MCF 10A (cell line): ENCODE data around the gene FGFR3. TPM values are rescaled to one million over a fixed set of nuclear protein-coding genes. Genes with fewer than 3 reads are reported as not detected.

Source experiments
- Bru-seq: library from RNA; stranded (reverse); fragments of 400-500 nt; gene quantifications from one replicate; lab custom pipeline; 2021; lab: Mats Ljungman, UMichigan
- BruChase-seq, 2 experiments: library from RNA; stranded (reverse); fragments of 400-500 nt; gene quantifications; one replicate each; lab custom pipeline; 2021; lab: Mats Ljungman, UMichigan
- BruUV-seq: library from RNA; stranded (reverse); fragments of 400-500 nt; replicated peaks from 2 replicates; lab custom pipeline; 2021; lab: Mats Ljungman, UMichigan
- CTCF ChIA-PET: fragments of 300-600 bp; sonication (Branson Sonifier 250); formaldehyde crosslinking; extraction: SDS; loops from one replicate; lab custom pipeline; 2021; ENCODE audit warnings: antibody characterized with exemption, inconsistent platforms; lab: Yijun Ruan, JAX
- POLR2A ChIA-PET: fragments of 300-600, 350-650 bp; sonication (Branson Sonifier 250); formaldehyde crosslinking; extraction: SDS; loops from one replicate; lab custom pipeline; 2020; ENCODE audit warnings: antibody characterized with exemption, inconsistent platforms; lab: Yijun Ruan, JAX
- DNase-seq: peaks from one replicate; pipeline ENCODE4 v3.0.0-alpha.2; 2018; ENCODE audit not compliant: unreplicated experiment
- H3K27ac Mint-ChIP-seq: one replicate; pipeline ENCODE4 v1.8.0; 2022; ENCODE audit warnings: mild to moderate bottlenecking, low read depth, mixed read lengths; ENCODE audit not compliant: unreplicated experiment
- H3K27me3 Mint-ChIP-seq: one replicate; pipeline ENCODE4 v1.8.0; 2022; ENCODE audit warnings: mixed read lengths; ENCODE audit not compliant: insufficient read depth, unreplicated experiment
- H3K36me3 Mint-ChIP-seq: one replicate; pipeline ENCODE4 v1.8.0; 2022; ENCODE audit warnings: mild to moderate bottlenecking, moderate library complexity, mixed read lengths; ENCODE audit not compliant: insufficient read depth, unreplicated experiment
- H3K4me1 Mint-ChIP-seq: one replicate; pipeline ENCODE4 v1.8.0; 2022; ENCODE audit warnings: mixed read lengths; ENCODE audit not compliant: insufficient read depth, unreplicated experiment
- H3K4me3 Mint-ChIP-seq: one replicate; pipeline ENCODE4 v1.8.0; 2022; ENCODE audit warnings: mild to moderate bottlenecking, moderate library complexity, mixed read lengths; ENCODE audit not compliant: unreplicated experiment
- H3K9me3 Mint-ChIP-seq: one replicate; pipeline ENCODE4 v1.8.0; 2022; ENCODE audit warnings: mixed read lengths; ENCODE audit not compliant: unreplicated experiment
- CTCF ChIP-seq: fragments of 200-600 bp; IDR thresholded peaks from one replicate; pipeline ENCODE4 v1.8.0; 2022; ENCODE audit warnings: antibody characterized with exemption, mild to moderate bottlenecking; ENCODE audit not compliant: unreplicated experiment
- intact Hi-C: fragments of 100-400 bp; cut with micrococcal nuclease; formaldehyde crosslinking; loops from 2 replicates; pipeline ENCODE4 v1.14.1; 2022
- long read RNA-seq: library from polyadenylated mRNA; stranded (forward); transcript quantifications from one replicate; pipeline ENCODE4 v2.0.0, GENCODE V29; 2022
- total RNA-seq: library from RNA; stranded (reverse); gene quantifications from 2 replicates; pipeline ENCODE4 v1.2.3, GENCODE V29; 2022

Gene FGFR3
- total RNA-seq (2.5 and 6.5 TPM in 2 replicates), Bru-seq, nascent RNA (percentile 16 among the genes with signal in this experiment), BruChase-seq, experiment 1, labeled RNA remaining after a 6-hour chase (percentile 36 among the genes with signal in this experiment), BruChase-seq, experiment 2, labeled RNA remaining after a 2-hour chase (percentile 25 among the genes with signal in this experiment)
- long read RNA-seq, full-length matches to known transcripts, result 2 of 6 reads
- long read RNA-seq, partial matches to known transcripts, result 3 of 6 reads
- long read RNA-seq, other reads (novel, unspliced or antisense), result 1 of 6 reads

GRCh38 chr4:1792832-1793495, at the start of gene FGFR3:
Gene FGFR3, plus strand, starts transcription at chr4:1793293. Its CDS starts 642 bp downstream, at chr4:1793935.
- Mint-ChIP-seq H3K27ac (no peak within 1 kb of the TSS), H3K4me1 (peaks cover 9% of the 10 kb centered on the region), H3K9me3 (no peaks in the 10 kb centered on the region), H3K4me3 (peak within 1 kb of the TSS; percentile 39), H3K36me3 (peaks cover 4% of the 10 kb centered on the region), H3K27me3 (no peaks in the 10 kb centered on the region)
- intact Hi-C loops, result loop anchor here (5.0 kb wide), 1 partner anchor 46 kb away; no protein-coding TSS in a partner anchor
- TF ChIP-seq CTCF, result no peak
- peak; percentile 41 for DNase-seq
- CTCF ChIA-PET, result interaction anchor here (0.6 to 2.6 kb wide), 3 partner anchors 11 to 84 kb away, joined by 3 to 10 read pairs (median 6); no protein-coding TSS in a partner anchor
- BruUV-seq, result no TSS peak
- POLR2A ChIA-PET, result interaction anchor here (0.5 to 2.2 kb wide), 5 partner anchors 9 to 1591 kb away, joined by 3 to 12 read pairs (median 4); no protein-coding TSS in a partner anchor

- ChIA-PET POLR2A (interaction anchor here (0.7 kb wide), 1 partner anchor 10 kb away, joined by 3 read pairs; no protein-coding TSS in a partner anchor), CTCF (interaction anchor here (0.6 to 7.7 kb wide), 3 partner anchors 66 to 165 kb away, joined by 3 to 151 read pairs (median 3); no protein-coding TSS in a partner anchor)
- Mint-ChIP-seq H3K9me3 (no peaks in the 10 kb centered on the region), H3K4me1 (no peaks in the 10 kb centered on the region), H3K4me3 (no peak overlapping the region), H3K36me3 (peaks cover 45% of the 10 kb centered on the region), H3K27me3 (no peaks in the 10 kb centered on the region), H3K27ac (no peak overlapping the region)
- BruUV-seq, result no TSS peak
- no peak for TF ChIP-seq CTCF
- intact Hi-C loops, result no loop called here
- no peak for DNase-seq
These were observed 49.5 kb upstream of the FGFR3 start for GRCh38 chr4:1743551-1743950.

- no peak for DNase-seq
- BruUV-seq, result no TSS peak
- Mint-ChIP-seq H3K4me3 (no peak overlapping the region), H3K27ac (no peak overlapping the region), H3K36me3 (peaks cover 41% of the 10 kb centered on the region), H3K27me3 (no peaks in the 10 kb centered on the region), H3K9me3 (no peaks in the 10 kb centered on the region), H3K4me1 (no peaks in the 10 kb centered on the region)
- ChIA-PET POLR2A (no interaction called here), CTCF (interaction anchor here (1.1 to 7.7 kb wide), 3 partner anchors 30 to 155 kb away, joined by 3 to 151 read pairs (median 3); no protein-coding TSS in a partner anchor)
- intact Hi-C loops, result no loop called here
- no peak for TF ChIP-seq CTCF
These were observed 49.1 kb upstream of the FGFR3 start for GRCh38 chr4:1743975-1744374.

GRCh38 chr4:1744552-1744951, 48.5 kb upstream of the FGFR3 start:
- POLR2A ChIA-PET, result no interaction called here
- DNase-seq, result no peak
- no peaks in the 10 kb centered on the region for H3K4me1 Mint-ChIP-seq
- TF ChIP-seq CTCF, result no peak
- CTCF ChIA-PET, result interaction anchor here (0.7 to 7.7 kb wide), 7 partner anchors 12 to 155 kb away, joined by 3 to 151 read pairs (median 4); no protein-coding TSS in a partner anchor
- no peaks in the 10 kb centered on the region for H3K9me3 Mint-ChIP-seq
- H3K4me3 Mint-ChIP-seq, result no peak overlapping the region
- intact Hi-C loops, result no loop called here
- peaks cover 37% of the 10 kb centered on the region for H3K36me3 Mint-ChIP-seq
- no peak overlapping the region for H3K27ac Mint-ChIP-seq
- no TSS peak for BruUV-seq
- no peaks in the 10 kb centered on the region for H3K27me3 Mint-ChIP-seq
